GM18498 (cell line): ENCODE measurements around the gene CTNNA3.
"Not testable (repeated sequence)": the region's sequence is repeated elsewhere in the genome, so short reads cannot be mapped to it uniquely, and the experiment has no call there.

ENCODE experiments used
- ATAC-seq: cut with Tn5 transposase; IDR thresholded peaks from one replicate; pipeline ENCODE4 v1.9.1; 2021; ENCODE audit warnings: mild to moderate bottlenecking, moderate library complexity; ENCODE audit not compliant: unreplicated experiment

Gene CTNNA3

DNA sequence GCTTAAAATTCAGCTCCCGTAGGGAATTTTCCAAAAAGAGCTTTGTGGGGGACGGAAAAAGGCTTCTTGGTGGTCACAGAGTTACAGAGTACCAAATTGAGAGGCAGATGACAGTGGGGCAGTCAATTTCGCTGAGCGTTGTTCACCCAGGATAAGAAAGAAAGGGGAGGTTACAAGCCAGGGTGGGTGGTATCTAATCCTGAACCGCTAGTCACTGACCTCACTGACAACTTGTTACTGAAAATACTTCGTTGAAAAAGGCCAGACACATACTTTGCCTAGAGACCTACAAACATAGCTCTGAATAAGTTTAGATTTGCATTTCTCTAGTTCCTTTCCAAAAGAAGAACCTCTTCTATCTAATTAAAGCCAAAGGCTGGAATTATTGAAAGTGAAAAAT is at the start of gene CTNNA3:
CTNNA3 (minus strand) TSS at position 167 of the 400 bp plus-strand sequence.
- peak; percentile 80 for ATAC-seq

DNA sequence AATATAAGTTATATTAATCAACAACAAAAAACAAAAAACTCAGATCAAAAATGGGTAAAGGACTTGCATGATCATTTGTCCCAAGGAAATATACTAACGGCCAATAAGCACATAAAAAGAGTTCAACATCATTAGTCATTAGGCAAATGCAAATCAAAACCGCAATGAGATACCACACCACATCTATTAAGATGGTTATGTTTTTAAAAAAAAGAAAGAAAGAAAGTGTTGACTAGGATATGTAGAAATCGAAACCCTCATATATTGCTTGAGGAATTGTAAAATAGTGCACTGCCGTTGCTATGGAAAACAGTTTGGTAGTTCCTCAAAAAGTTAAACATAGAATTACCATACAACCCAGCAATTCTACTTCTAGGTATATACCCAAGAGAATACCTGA is 39.4 kb upstream of the CTNNA3 start:
- ATAC-seq = no peak

DNA sequence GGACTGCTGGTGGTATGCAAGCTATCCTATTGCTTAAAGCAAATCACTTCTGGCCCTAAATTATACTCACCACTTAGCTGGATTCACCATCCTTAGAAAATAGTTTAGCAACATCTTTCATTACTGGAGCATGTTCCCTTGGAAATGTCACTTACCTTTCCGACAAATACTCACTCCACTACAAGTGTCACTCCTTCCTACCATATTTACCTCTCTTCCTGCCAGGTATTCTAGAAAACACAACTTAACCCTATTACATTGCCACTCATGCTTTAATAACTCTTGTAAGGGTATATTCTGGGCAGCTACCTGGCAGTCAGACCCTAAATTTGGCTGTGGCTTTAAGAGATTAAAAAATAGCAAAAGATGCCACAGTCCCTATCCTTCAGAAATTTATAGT is 37.5 kb upstream of the CTNNA3 start:
- no peak for ATAC-seq

DNA sequence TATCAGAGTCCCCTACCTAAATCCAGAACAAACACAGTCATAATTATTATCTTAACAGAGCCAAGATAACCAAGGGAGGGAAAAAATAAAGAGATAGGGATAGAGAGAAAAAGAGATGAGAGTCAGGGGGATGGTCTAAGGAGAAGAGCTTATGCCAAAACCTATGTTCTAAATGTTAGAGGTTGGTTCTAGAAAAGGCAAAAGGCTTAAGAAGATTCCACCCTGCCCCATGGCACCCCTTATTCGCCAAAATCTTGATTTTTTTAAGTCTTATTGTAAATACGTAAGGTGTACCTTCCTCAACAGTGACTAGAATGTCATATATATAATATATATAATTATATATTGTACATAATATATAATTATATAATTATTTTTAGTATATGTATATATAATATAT is 29.6 kb upstream of the CTNNA3 start:
- no peak for ATAC-seq

DNA sequence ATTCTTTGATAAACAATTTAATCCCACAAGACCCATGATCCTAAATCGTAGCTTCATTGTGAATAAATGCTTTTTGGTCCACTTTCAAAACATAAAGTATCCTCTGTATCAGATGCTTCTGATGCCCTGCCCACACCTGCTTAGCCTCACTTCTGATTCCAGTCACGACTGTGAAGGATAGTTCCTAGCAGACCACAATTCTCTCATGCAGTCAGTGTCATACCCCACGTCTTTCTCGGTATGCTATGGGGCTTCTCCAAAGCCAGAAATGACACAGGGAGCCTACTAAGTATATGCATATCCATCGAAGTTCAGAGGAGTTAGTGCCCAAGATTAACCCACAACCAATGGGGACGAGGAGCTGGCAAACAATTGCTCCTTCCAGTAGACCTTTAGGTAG is 27.6 kb upstream of the CTNNA3 start:
- ATAC-seq = no peak

DNA sequence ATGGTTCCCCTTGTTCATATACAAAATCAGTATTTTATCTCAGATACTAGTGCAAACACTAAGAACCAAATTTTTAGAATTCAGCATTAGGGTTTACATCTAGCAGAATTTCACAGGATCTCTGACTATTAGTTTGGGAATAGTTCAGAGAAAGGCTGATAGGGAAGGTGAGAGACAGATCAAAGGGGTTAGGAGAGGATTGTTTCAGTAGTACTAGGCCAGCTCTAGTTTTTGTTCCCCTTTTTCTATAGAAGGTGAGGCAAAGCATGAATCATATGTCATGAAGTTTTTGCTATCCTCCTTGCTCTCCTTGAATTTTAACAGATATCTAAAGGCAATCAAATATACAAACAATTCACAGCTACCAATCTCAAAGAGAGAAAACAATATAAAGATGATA is 26.1 kb upstream of the CTNNA3 start:
- peak; percentile 81 for ATAC-seq

DNA sequence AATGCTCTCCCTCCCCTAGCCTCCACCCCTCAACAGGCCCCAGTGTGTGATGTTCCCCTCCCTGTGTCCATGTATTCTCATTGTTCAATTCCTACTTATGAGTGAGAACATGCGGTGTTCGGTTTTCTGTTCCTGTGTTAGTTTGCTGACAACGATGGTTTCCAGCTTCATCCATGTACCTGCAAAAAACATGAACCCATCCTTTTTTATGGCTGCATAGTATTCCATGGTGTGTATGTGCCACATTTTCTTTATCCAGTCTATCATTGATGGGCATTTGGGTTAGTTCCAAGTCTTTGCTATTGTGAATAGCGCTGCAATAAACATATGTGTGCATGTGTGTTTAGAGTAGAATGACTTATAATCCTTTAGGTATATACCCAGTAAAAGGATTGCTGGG is 20.5 kb upstream of the CTNNA3 start:
- ATAC-seq = not testable (repeated sequence)

DNA sequence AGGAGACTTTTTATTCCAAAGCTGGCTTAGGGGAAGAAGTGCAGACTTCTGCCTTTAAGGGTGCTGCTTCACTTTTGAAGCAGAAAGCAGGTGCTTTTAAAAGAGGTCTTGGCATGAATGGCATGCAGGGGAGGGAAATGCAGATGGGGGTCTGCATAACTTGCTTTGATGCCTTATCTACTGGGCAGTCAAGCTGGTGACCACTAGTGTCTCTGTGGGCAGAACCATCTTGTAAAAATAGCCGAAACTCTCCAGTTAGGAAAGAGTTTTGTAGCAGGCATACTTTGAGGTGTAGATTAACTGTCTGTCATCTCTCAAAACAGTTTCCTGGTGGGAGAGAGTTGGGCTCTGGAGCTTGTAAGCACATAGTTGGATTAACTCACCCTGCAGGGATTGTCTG is 9.9 kb upstream of the CTNNA3 start:
- ATAC-seq = no peak

DNA sequence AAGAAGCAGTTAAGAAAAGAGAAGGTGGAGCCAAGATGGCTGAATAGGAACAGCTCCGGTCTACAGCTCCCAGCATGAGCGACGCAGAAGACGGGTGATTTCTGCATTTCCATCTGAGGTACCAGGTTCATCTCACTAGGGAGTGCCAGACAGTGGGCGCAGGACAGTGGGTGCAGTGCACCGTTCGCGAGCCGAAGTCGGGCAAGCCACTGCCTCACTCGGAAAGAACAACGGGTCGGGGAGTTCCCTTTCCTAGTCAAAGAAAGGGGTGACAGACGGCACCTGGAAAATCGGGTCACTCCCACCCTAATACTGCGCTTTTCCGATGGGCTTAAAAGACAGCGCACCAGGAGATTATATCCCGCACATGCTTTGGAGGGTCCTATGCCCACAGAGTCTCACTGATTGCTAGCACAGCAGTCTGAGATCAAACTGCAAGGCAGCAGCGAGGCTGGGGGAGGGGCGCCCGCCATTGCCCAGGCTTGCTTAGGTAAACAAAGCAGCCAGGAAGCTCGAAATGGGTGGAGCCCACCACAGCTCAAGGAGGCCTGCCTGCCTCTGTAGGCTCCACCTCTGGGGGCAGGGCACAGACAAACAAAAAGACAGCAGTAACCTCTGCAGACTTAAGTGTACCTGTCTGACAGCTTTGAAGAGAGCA is 3.7 kb upstream of the CTNNA3 start:
- not testable (repeated sequence) for ATAC-seq

DNA sequence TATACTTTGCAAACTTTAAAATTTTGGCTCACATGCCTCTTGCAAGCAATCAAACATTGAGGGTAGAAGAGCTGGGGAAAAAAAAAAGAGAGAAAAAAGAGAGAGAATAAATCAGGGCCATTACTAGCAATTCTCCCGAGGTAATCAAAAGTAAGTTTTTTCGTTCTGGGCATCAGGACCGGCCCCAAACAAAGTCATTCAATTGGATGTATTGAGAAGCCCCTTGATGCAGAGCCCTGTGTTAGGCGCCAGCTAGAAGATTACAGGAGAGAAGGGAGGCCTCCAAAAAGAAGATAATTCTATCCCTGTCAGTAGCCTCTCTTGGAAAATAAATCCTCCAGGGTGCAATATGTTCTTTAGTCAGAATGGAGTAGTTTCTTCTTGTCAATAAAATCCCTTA is 2.2 kb upstream of the CTNNA3 start:
- no peak for ATAC-seq

DNA sequence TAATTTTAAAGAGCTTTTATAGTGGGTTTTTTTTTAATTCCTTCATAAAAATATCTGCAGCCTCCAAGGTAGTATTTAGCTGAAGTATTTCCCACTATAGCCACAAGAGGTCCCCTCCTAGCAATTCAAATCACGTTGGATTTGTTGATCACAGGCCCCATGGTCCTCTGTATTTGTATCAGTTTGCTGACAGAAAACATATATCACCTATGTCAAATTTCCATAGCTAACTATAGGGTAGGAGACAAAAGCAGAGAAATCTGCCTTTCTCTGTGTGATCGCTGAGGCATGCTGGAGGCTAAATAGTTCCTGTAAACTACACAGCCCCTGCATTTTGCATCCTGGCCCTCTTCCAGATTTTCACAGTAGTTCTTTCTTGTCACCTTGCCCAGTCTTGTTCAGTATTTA is 1.7 kb upstream of the CTNNA3 start:
- peak; percentile 88 for ATAC-seq

DNA sequence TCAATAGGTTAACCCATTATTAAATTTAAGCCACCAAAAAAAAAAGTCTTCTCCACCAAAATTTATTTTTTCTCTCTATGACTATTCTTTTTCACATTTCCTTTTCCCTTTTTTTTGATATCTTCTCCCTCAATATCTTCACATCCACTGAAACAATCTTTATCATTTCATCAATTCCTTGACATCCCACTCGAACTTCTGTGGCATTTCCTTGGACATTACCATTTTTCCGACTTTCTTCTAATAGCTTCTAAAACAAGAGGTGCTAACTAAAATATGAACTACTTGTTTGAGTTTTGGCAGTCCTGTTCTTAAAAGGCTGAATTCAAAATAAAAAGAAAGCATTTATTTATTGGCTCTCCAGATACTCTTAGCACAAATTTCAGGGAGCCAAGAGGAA is 684 bp upstream of the CTNNA3 start:
- ATAC-seq = no peak

DNA sequence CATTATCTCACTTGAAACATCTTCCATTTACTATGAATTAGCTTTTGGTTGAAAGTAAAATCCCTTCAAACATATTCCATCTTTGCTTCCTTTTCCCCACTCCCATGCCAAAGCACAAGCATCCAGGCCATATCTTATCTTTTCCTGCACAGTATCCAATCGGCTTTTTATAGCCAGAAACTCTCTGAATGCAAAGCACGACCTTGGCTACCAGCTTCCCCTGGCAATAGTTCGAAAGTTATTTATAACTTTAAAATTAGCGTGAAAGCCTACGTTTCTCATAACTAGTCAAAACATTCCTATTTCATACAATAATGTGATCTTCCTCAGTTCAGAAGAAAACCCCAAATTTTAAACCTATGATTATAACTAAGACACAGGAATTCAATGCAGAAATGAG is 440 bp downstream of the CTNNA3 start:
- no peak for ATAC-seq

DNA sequence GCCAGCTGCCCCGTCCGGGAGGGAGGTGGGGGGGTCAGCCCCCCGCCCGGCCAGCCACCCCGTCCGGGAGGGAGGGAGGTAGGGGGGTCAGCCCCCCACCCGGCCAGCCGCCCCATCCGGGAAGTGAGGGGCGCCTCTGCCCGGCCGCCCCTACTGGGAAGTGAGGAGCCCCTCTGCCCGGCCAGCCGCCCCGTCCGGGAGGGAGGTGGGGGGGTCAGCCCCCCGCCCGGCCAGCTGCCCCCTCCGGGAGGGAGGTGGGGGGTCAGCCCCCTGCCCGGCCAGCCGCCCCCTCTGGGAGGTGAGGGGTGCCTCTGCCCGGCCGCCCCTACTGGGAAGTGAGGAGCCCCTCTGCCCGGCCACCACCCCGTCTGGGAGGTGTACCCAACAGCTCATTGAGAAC is 4.1 kb downstream of the CTNNA3 start:
- not testable (repeated sequence) for ATAC-seq

DNA sequence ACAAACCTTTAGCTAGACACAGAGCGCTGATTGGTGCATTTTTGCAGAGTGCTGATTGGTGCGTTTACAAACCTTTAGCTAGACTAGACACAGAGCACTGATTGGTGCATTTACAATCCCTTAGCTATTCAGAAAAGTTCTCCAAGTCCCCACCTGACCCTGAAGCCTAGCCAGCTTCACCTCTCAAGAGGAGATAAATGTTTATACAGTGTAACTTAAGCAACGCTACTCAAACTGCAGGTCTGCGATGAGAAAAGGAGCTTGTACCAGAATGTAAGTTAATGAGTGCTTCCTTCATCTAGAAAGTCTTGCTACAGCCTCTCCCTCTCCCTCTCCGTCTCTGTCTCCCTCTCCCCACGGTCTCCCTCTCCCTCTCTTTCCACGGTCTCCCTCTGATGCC is 5.5 kb downstream of the CTNNA3 start:
- not testable (repeated sequence) for ATAC-seq

DNA sequence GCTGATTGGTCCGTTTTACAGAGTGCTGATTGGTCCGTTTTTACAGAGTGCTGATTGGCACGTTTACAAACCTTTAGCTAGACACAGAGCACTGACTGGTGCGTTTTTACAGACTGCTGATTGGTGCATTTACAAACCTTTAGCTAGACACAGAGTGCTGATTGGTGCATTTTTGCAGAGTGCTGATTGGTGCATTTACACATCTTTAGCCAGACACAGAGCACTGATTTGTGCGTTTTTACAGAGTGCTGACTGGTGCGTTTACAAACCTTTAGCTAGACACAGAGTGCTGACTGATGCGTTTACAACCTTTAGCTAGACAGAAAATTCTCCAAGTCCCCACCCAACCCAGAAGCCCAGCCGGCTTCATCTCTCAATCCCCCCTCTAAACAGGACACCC is 11.9 kb downstream of the CTNNA3 start:
- not testable (repeated sequence) for ATAC-seq

DNA sequence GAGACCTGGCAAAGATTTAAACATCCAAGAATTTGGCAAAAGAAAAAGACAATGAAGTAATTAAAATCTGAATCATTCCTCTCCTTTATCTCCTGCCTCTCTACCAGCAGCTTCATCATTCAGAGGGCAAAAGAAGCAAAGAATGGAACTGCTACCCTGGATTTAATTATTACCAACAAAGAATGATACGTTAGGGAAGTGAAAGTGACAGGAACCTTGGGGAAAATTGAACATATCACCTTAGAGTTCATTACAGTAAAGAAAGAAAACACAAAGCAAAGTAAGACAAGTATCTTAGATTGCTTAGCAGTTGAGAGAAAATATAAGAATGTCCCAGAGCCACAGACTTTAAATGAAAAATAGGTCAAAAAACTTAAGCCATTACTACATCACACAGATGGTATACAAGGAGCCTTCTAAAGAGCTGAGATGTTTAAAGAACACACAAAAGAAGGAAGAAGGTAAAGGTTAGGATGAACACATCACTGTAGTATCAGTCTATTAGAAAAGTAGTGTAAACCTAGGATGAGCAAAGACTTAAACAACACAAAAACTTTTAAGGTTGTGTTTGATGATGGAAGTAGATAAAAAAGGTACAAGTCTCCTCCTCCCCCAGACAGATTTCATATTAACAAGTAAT is 17.5 kb downstream of the CTNNA3 start:
- ATAC-seq = no peak

DNA sequence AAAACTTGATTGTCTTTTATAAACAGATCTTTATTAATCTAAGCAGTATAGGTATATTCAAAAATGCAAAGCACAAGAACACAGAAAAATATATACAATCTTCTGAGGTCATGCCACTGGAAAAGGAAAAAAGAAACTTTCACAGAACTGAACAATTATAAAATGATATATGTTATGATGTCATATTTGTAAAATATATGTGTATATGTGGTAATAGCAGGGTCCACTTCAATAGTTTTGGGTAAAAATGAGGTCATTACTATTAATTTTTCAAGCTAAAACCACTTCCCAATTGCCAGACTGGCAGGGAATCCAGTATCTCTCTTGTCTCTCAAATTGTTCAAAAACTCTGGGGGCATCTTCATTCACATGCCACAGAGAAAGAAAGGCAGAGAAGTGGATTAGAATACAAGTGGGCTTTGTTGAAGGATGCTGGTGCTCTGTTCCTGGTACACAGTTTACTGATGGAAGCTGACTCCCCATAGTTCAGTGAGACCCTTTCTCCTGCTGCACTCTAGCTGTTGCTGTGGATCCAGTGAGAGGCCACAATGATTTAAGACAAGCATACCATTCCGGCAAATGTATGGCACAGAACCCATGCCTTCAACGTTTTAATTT is 19.7 kb downstream of the CTNNA3 start:
- no peak for ATAC-seq

DNA sequence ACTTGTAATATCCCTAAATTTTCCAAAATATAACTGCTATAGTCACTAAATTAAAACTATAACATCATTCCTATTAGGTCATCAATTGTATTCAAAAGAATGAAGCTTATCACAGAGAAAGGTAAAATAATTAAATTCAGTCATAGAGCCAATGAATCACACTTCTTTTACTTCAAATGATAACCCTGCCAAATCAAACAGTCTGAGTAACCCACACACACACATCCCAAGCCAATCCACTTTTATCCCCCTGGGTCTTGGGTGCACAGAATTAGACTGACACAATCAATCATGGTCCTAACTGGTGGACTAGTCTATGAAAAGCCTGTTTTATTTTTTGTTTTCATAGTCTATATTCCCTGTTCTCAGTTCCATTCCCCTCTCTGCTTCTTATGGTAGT is 25.6 kb downstream of the CTNNA3 start:
- no peak for ATAC-seq

DNA sequence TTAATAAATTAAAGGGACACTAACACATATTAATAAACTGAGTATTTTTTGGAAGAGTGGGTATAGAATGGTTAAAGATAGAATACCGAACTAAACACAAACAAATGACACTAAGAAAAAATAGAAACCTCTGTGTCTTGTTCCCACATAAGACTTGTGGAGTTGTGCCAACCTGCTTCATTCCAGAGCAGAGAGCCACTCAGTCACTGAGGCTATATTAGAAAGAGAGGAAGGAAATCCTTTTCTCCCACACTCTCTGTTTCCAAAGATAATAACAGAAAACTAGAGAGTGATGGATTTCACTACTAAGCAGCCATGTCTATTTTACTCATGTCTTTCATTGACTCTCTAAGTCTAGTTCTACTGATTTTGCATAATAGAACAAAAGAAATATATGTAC is 26.0 kb downstream of the CTNNA3 start:
- ATAC-seq = no peak

DNA sequence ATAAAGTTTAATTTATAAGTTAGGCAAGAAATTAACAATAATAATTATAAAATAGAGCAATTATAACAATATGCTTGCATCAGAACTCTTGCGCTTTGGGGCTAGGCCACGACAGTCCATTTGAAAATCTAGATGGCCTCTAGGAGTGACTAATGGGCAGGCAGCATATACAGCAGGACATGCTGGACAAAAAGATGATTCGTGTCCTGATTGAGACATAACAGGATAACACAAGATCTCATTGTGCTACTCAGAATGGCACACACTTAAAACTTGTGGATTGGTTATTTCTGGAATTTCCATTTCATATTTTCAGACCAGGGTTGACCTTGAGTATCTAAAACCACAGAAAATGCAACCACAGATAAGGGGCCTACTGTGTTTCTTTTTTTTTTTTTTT is 27.5 kb downstream of the CTNNA3 start:
- no peak for ATAC-seq

DNA sequence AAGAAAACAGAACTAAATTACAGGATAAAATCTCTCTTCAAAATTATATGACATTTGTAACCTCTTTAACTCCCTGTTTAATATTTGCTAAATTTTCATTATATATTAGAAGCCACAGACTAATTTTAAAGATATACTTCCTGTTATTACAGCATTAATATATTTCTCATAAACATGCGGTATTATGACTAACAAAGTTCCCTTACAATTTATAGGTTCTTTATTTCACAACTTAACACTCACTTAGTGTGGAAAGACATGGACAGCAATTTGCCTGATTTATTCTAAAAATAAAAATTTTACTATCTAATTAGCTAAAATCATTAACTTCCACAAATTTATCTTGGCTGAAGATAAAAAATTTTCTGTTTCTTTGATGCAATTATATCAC is 29.0 kb downstream of the CTNNA3 start:
- ATAC-seq = no peak
